ENCODE results near the gene PRDM2.

DNA sequence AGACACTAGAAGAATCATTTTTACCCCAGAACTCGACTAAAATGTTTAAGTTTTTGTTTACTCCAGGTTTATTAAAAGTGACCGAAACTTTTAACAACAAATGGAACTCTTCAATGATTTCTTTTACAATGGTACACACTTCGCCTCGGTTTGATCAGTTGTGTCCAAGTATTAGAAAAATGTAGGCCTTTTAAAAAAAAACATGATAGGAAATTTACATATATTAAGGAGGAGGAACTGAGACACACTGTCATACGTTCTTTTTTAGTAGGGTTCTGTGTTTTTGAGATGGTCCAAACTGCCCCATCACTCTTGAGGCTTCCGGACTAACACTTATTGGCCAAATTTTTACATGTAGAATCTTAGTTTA lies 1.3 kb downstream of the PRDM2 start:
- TF ChIP-seq EZH2 (IDR thresholded peaks at IDR 0.05; ENCODE audit: borderline replicate concordance, low read depth, low read length, poor library complexity, severe bottlenecking) (no peak), CTCF (conservative IDR thresholded peaks at IDR 0.05; ENCODE audit: low read depth, low read length) (no peak)
